SW 1271 (cell line): Measurements from ENCODE around the gene TSPO2.
A peak's percentile ranks its signal among the peaks of the same experiment; 100 is the strongest.

ENCODE experiments used
- DNase-seq, 2 experiments: peaks; one replicate each; lab custom pipeline; 2025; lab: John Stamatoyannopoulos, UW

TSPO2 gene

GRCh38 chr6:41027799-41028560 is 14.3 kb upstream of the TSPO2 start:
- no peak for DNase-seq

- no peak for DNase-seq
These were observed 13.5 kb upstream of the TSPO2 start for GRCh38 chr6:41028561-41029412.

GRCh38 chr6:41032830-41033229 is 9.4 kb upstream of the TSPO2 start:
- DNase-seq, result no peak

- no peak for DNase-seq
These were observed 8.5 kb upstream of the TSPO2 start for GRCh38 chr6:41033776-41034175.

GRCh38 chr6:41036186-41036585 is 6.1 kb upstream of the TSPO2 start:
- no peak for DNase-seq

- no peak for DNase-seq
These were observed 5.7 kb upstream of the TSPO2 start for GRCh38 chr6:41036601-41037000.

- DNase-seq, result no peak
These were observed 5.0 kb upstream of the TSPO2 start for GRCh38 chr6:41037107-41037900.

GRCh38 chr6:41038205-41038604 is 4.1 kb upstream of the TSPO2 start:
- no peak for DNase-seq

- peak in 1 of 2 experiments; percentile 14 for DNase-seq
These were observed 2.9 kb upstream of the TSPO2 start, which contains the start of gene UNC5CL for GRCh38 chr6:41039060-41039998. UNC5CL (minus strand) TSS chr6:41039221; CDS start chr6:41035074, 4,147 bp downstream.

- no peak for DNase-seq
These were observed 1.9 kb upstream of the TSPO2 start for GRCh38 chr6:41040101-41040939.

- no peak for DNase-seq
These were observed 1.2 kb upstream of the TSPO2 start for GRCh38 chr6:41040940-41041536.

- no peak for DNase-seq
These were observed 884 bp downstream of the TSPO2 start for GRCh38 chr6:41043151-41043550.

GRCh38 chr6:41045664-41046063 is 3.4 kb downstream of the TSPO2 start:
- DNase-seq, result no peak

- no peak for DNase-seq
These were observed 3.8 kb downstream of the TSPO2 start for GRCh38 chr6:41046084-41046483.

GRCh38 chr6:41047306-41047705 is 5.0 kb downstream of the TSPO2 start:
- DNase-seq, result no peak

- DNase-seq, result no peak
These were observed 5.8 kb downstream of the TSPO2 start for GRCh38 chr6:41047745-41048732.

GRCh38 chr6:41049521-41049920 is 7.3 kb downstream of the TSPO2 start:
- no peak for DNase-seq

- DNase-seq, result no peak
These were observed 7.7 kb downstream of the TSPO2 start for GRCh38 chr6:41049955-41050354.

GRCh38 chr6:41050536-41050935 is 8.3 kb downstream of the TSPO2 start:
- DNase-seq, result no peak
